Suppressor macrophage treated with lipopolysaccharide for 4 hours (primary cell): ENCODE data around the gene ZNF500.
"Not testable (repeated sequence)": the region's sequence is repeated elsewhere in the genome, so short reads cannot be mapped to it uniquely, and the experiment has no call there.

Source experiments
- DNase-seq: peaks from one replicate; pipeline ENCODE4 v3.0.0-alpha.2; 2020

ZNF500 gene

GRCh38 chr16:4738370-4738769 lies 28.6 kb downstream of the ZNF500 start:
- not testable (repeated sequence) for DNase-seq

- DNase-seq: no peak
These were observed 29.4 kb downstream of the ZNF500 start for GRCh38 chr16:4737545-4737944.

GRCh38 chr16:4736546-4736945 lies 30.4 kb downstream of the ZNF500 start:
- no peak for DNase-seq

GRCh38 chr16:4734730-4735535 lies 32.0 kb downstream of the ZNF500 start:
- DNase-seq: peak; percentile 91

- DNase-seq: peak; percentile 98
These were observed 32.8 kb downstream of the ZNF500 start, which contains the start of the genes ANKS3 and DNAAF8 for GRCh38 chr16:4734063-4734729. TSS of gene ANKS3 (minus strand) at chr16:4734271. CDS start at chr16:4730149, 4,122 bp downstream. TSS of gene DNAAF8 (plus strand) at chr16:4734537. CDS start at chr16:4736515, 1,978 bp downstream.

GRCh38 chr16:4733747-4734062 lies 33.3 kb downstream of the ZNF500 start:
- no peak for DNase-seq

GRCh38 chr16:4733211-4733742 lies 33.7 kb downstream of the ZNF500 start:
- DNase-seq: no peak

- DNase-seq: no peak
These were observed 37.1 kb downstream of the ZNF500 start for GRCh38 chr16:4729876-4730275.

- DNase-seq: no peak
These were observed 38.3 kb downstream of the ZNF500 start for GRCh38 chr16:4728676-4729075.

- no peak for DNase-seq
These were observed 40.3 kb downstream of the ZNF500 start for GRCh38 chr16:4726616-4727015.

- DNase-seq: no peak
These were observed 42.2 kb downstream of the ZNF500 start for GRCh38 chr16:4724661-4725270.

- no peak for DNase-seq
These were observed 43.7 kb downstream of the ZNF500 start for GRCh38 chr16:4723071-4723767.

- no peak for DNase-seq
These were observed 48.5 kb downstream of the ZNF500 start for GRCh38 chr16:4718466-4718865.

- DNase-seq: no peak
These were observed 52.0 kb downstream of the ZNF500 start for GRCh38 chr16:4714996-4715395.

- no peak for DNase-seq
These were observed 53.1 kb downstream of the ZNF500 start for GRCh38 chr16:4713663-4714501.

GRCh38 chr16:4709481-4709880 lies 57.5 kb downstream of the ZNF500 start:
- no peak for DNase-seq

GRCh38 chr16:4706871-4707270 lies 60.1 kb downstream of the ZNF500 start:
- DNase-seq: no peak

GRCh38 chr16:4704913-4705312 lies 62.0 kb downstream of the ZNF500 start:
- DNase-seq: no peak

GRCh38 chr16:4704491-4704890 lies 62.5 kb downstream of the ZNF500 start:
- no peak for DNase-seq

GRCh38 chr16:4703906-4704305 lies 63.1 kb downstream of the ZNF500 start:
- DNase-seq: no peak

- no peak for DNase-seq
These were observed 64.5 kb downstream of the ZNF500 start for GRCh38 chr16:4702466-4702808.

GRCh38 chr16:4701791-4702465 lies 65.0 kb downstream of the ZNF500 start:
- no peak for DNase-seq
